Activated CD8-positive, alpha-beta memory T cell treated with anti-CD3 and anti-CD28 coated beads, Interleukin-2, amount 50 U/mL, for 4 hours (primary cell): ENCODE measurements around the gene DHX38.

Experiments
- DNase-seq: peaks from one replicate; pipeline ENCODE4 v3.0.0-alpha.2; 2020

The DHX38 gene

GRCh38 chr16:72123426-72123825 lies 29.8 kb downstream of the DHX38 start:
- no peak for DNase-seq

- DNase-seq: no peak
Observed at GRCh38 chr16:72124148-72124547, 30.5 kb downstream of the DHX38 start.

GRCh38 chr16:72124761-72125634 lies 31.4 kb downstream of the DHX38 start:
- DNase-seq: peak; percentile 59

- DNase-seq: no peak
Observed at GRCh38 chr16:72125635-72126428, 32.2 kb downstream of the DHX38 start.

- DNase-seq: no peak
Observed at GRCh38 chr16:72126429-72126765, 32.8 kb downstream of the DHX38 start.

- DNase-seq: no peak
Observed at GRCh38 chr16:72128701-72129100, 35.1 kb downstream of the DHX38 start.

GRCh38 chr16:72129976-72130656 lies 36.5 kb downstream of the DHX38 start:
- DNase-seq: no peak

GRCh38 chr16:72131036-72131435 lies 37.4 kb downstream of the DHX38 start:
- DNase-seq: no peak

- no peak for DNase-seq
Observed at GRCh38 chr16:72132726-72133125, 39.1 kb downstream of the DHX38 start.

GRCh38 chr16:72134507-72134906 lies 40.9 kb downstream of the DHX38 start:
- no peak for DNase-seq

- no peak for DNase-seq
Observed at GRCh38 chr16:72137380-72138063, 43.9 kb downstream of the DHX38 start.

- DNase-seq: no peak
Observed at GRCh38 chr16:72138064-72138572, 44.5 kb downstream of the DHX38 start.

- DNase-seq: no peak
Observed at GRCh38 chr16:72139908-72140307, 46.3 kb downstream of the DHX38 start.

- no peak for DNase-seq
Observed at GRCh38 chr16:72142476-72142875, 48.8 kb downstream of the DHX38 start.

- no peak for DNase-seq
Observed at GRCh38 chr16:72149676-72150464, 56.2 kb downstream of the DHX38 start.

GRCh38 chr16:72159386-72159785 lies 65.7 kb downstream of the DHX38 start:
- DNase-seq: no peak

GRCh38 chr16:72159801-72160200 lies 66.2 kb downstream of the DHX38 start:
- no peak for DNase-seq

- DNase-seq: no peak
Observed at GRCh38 chr16:72162105-72162692, 68.6 kb downstream of the DHX38 start.
